ENCODE results near the gene PCAT7.
"Not testable (repeated sequence)": the region's sequence is repeated elsewhere in the genome, so short reads cannot be mapped to it uniquely, and the experiment has no call there.

PCAT7 gene

GRCh38 chr9:94563548-94563947 lies 8.7 kb downstream of the PCAT7 start:
- DNase-seq (ENCODE audit: low read depth), result no peak

- not testable (repeated sequence) for DNase-seq (ENCODE audit: low read depth)
Measured at GRCh38 chr9:94564279-94564678, 9.4 kb downstream of the PCAT7 start.

GRCh38 chr9:94566550-94566949 lies 11.7 kb downstream of the PCAT7 start:
- DNase-seq (ENCODE audit: low read depth), result no peak

GRCh38 chr9:94567271-94567670 lies 12.4 kb downstream of the PCAT7 start:
- DNase-seq (ENCODE audit: low read depth), result no peak

GRCh38 chr9:94568250-94568889 lies 13.5 kb downstream of the PCAT7 start:
- no peak for DNase-seq (ENCODE audit: low read depth)

- no peak for DNase-seq (ENCODE audit: low read depth)
Measured at GRCh38 chr9:94568972-94569712, 14.3 kb downstream of the PCAT7 start.

- no peak for DNase-seq (ENCODE audit: low read depth)
Measured at GRCh38 chr9:94576131-94576530, 21.2 kb downstream of the PCAT7 start.

- no peak for DNase-seq (ENCODE audit: low read depth)
Measured at GRCh38 chr9:94577036-94577435, 22.2 kb downstream of the PCAT7 start.

- no peak for DNase-seq (ENCODE audit: low read depth)
Measured at GRCh38 chr9:94577571-94577970, 22.7 kb downstream of the PCAT7 start.

- DNase-seq (ENCODE audit: low read depth), result no peak
Measured at GRCh38 chr9:94581728-94582127, 26.8 kb downstream of the PCAT7 start.

GRCh38 chr9:94584555-94584954 lies 29.7 kb downstream of the PCAT7 start:
- DNase-seq (ENCODE audit: low read depth), result no peak

GRCh38 chr9:94586316-94586715 lies 31.4 kb downstream of the PCAT7 start:
- DNase-seq (ENCODE audit: low read depth), result no peak

GRCh38 chr9:94586814-94587213 lies 31.9 kb downstream of the PCAT7 start:
- peak; percentile 24 for DNase-seq (ENCODE audit: low read depth)

GRCh38 chr9:94588681-94589080 lies 33.8 kb downstream of the PCAT7 start:
- no peak for DNase-seq (ENCODE audit: low read depth)

GRCh38 chr9:94591046-94591545 lies 36.2 kb downstream of the PCAT7 start:
- not testable (repeated sequence) for DNase-seq (ENCODE audit: low read depth)

- no peak for DNase-seq (ENCODE audit: low read depth)
Measured at GRCh38 chr9:94591876-94592275, 37.0 kb downstream of the PCAT7 start.

GRCh38 chr9:94592683-94593082 lies 37.8 kb downstream of the PCAT7 start:
- DNase-seq (ENCODE audit: low read depth), result not testable (repeated sequence)

- no peak for DNase-seq (ENCODE audit: low read depth)
Measured at GRCh38 chr9:94593459-94594345, 38.8 kb downstream of the PCAT7 start, which contains the start of gene FBP2. TSS of gene FBP2 (minus strand) at chr9:94593824. CDS start at chr9:94593726, 98 bp downstream.

GRCh38 chr9:94599102-94599501 lies 44.2 kb downstream of the PCAT7 start:
- DNase-seq (ENCODE audit: low read depth), result no peak

GRCh38 chr9:94600258-94600657 lies 45.4 kb downstream of the PCAT7 start:
- no peak for DNase-seq (ENCODE audit: low read depth)

GRCh38 chr9:94600715-94601114 lies 45.8 kb downstream of the PCAT7 start:
- DNase-seq (ENCODE audit: low read depth), result no peak

- DNase-seq (ENCODE audit: low read depth), result no peak
Measured at GRCh38 chr9:94602666-94603065, 47.8 kb downstream of the PCAT7 start.
